GM12878 (cell line): Measurements from ENCODE around the gene NOL11. TPM values are rescaled to one million over a fixed set of nuclear protein-coding genes. Genes with fewer than 3 reads are reported as not detected.
A peak's percentile ranks its signal among the peaks of the same experiment; 100 is the strongest.

Experiments used
- ATAC-seq: fragments of 200-7000 bp; cut with Tn5 transposase; 3 replicates; pipeline ENCODE4 v1.9.1; 2020; ENCODE audit warnings: mild to moderate bottlenecking, moderate library complexity
- BruUV-seq: library from RNA; stranded (reverse); fragments of 400-500 nt; replicated peaks from 2 replicates; lab custom pipeline; 2021; lab: Mats Ljungman, UMichigan
- CTCF ChIA-PET: fragments of 300-600 bp; sonication (Branson Sonifier 250); formaldehyde crosslinking; extraction: SDS; loops from one replicate; lab custom pipeline; 2021; ENCODE audit warnings: inconsistent platforms; lab: Yijun Ruan, JAX
- POLR2A ChIA-PET: fragments of 350-600 bp; formaldehyde crosslinking; extraction: SDS; loops from one replicate; lab custom pipeline; 2021; ENCODE audit warnings: inconsistent platforms; lab: Charles Lee
- RAD21 ChIA-PET: fragments of 300-600 bp; sonication (Branson Sonifier 250); formaldehyde crosslinking; loops from one replicate; lab custom pipeline; 2023; ENCODE audit warnings: antibody characterized with exemption; ENCODE audit not compliant: unreplicated experiment; lab: Charles Lee
- SMC1A ChIA-PET: fragments of 300-600 bp; sonication (Branson Sonifier 250); formaldehyde crosslinking; loops from one replicate; lab custom pipeline; 2023; ENCODE audit not compliant: unreplicated experiment, uncharacterized antibody; lab: Charles Lee
- DNase-seq: peaks from one replicate; pipeline ENCODE4 v3.0.0-alpha.2; 2011; ENCODE audit warnings: low read depth, low spot score
- FAIRE-seq: peaks from 3 replicates; lab custom pipeline; 2011; peaks lifted over from hg19 to GRCh38; lab: Jason Lieb, UNC
- H2AFZ ChIP-seq: 2 replicates; pipeline ENCODE4 v1.6.0; 2011; ENCODE audit warnings: low read depth, low read length, control low read depth; ENCODE audit not compliant: control insufficient read depth
- H3K27ac ChIP-seq: 2 replicates; pipeline ENCODE4 v1.5.1; 2011; ENCODE audit warnings: control low read depth; ENCODE audit not compliant: control insufficient read depth, insufficient read depth
- H3K27me3 ChIP-seq, 2 experiments: replicated peaks in 1 of 2; 2 replicates each; pipeline versions ENCODE4 v1.6.0 to v1.6.1; 2011; ENCODE audit warnings: low read length in 1 of 2; ENCODE audit not compliant: control insufficient read depth in 2 of 2, insufficient read depth in 2 of 2
- H3K36me3 ChIP-seq, 2 experiments: 2 replicates each; pipeline ENCODE4 v1.5.1; 2011; ENCODE audit warnings: low read length in 1 of 2; ENCODE audit not compliant: control insufficient read depth in 2 of 2, insufficient read depth in 2 of 2
- H3K4me1 ChIP-seq: 2 replicates; pipeline ENCODE4 v1.6.1; 2011; ENCODE audit warnings: mild to moderate bottlenecking, low read length, moderate library complexity, mixed read lengths; ENCODE audit not compliant: control insufficient read depth, insufficient read depth
- H3K4me2 ChIP-seq: 2 replicates; pipeline ENCODE4 v1.6.0; 2011; ENCODE audit warnings: control low read depth; ENCODE audit not compliant: control insufficient read depth, insufficient read depth
- H3K4me3 ChIP-seq: fragments of 200-600 bp; sonication (generic); 2 replicates; pipeline ENCODE4 v1.5.1; 2016
- H3K79me2 ChIP-seq: 2 replicates; pipeline ENCODE4 v1.6.0; 2011; ENCODE audit warnings: low read length; ENCODE audit not compliant: control insufficient read depth, insufficient read depth
- H3K9ac ChIP-seq: 2 replicates; pipeline ENCODE4 v1.8.0; 2011; ENCODE audit warnings: low read length, control low read depth, mixed read lengths; ENCODE audit not compliant: control insufficient read depth, insufficient read depth
- H3K9me3 ChIP-seq: replicated peaks from 3 replicates; pipeline ENCODE4 v1.5.1; 2011; ENCODE audit warnings: mild to moderate bottlenecking, low read length; ENCODE audit not compliant: control insufficient read depth, insufficient read depth
- H4K20me1 ChIP-seq: 2 replicates; pipeline ENCODE4 v1.6.0; 2011; ENCODE audit not compliant: control insufficient read depth, insufficient read depth
- BHLHE40 ChIP-seq, 2 experiments: fragments of 450-650 bp in 1 of 2; IDR thresholded peaks; 2 replicates each; pipeline ENCODE4 v1.6.1; 2011 to 2017; ENCODE audit warnings: low read depth in 2 of 2, borderline replicate concordance in 1 of 2, improper control_type of control experiment in 1 of 2, low read length in 1 of 2, mild to moderate bottlenecking in 1 of 2
- CTCF ChIP-seq, 3 experiments: IDR thresholded peaks in 2 of 3; conservative IDR thresholded peaks in 1 of 3; 2 replicates each; pipeline ENCODE4 v1.5.1; 2011; ENCODE audit warnings: low read depth in 3 of 3, low read length in 3 of 3, mild to moderate bottlenecking in 3 of 3, control low read depth in 2 of 3, moderate library complexity in 2 of 3, inconsistent platforms in 1 of 3, mixed read lengths in 1 of 3; ENCODE audit not compliant: control insufficient read depth in 2 of 3, insufficient read depth in 1 of 3; ENCODE audit errors: extremely low read depth in 1 of 3
- WGBS: methylation state at CpG from one replicate; pipeline ENCODE4 v1.1.6; 2016; ENCODE audit warnings: low lambda C conversion rate; ENCODE audit not compliant: insufficient replicate concordance, insufficient coverage; ENCODE audit errors: missing lambda C conversion rate; 5-methylcytosine and 5-hydroxymethylcytosine counted together
- in situ Hi-C: fragments of 300-500 bp; cut with MboI; formaldehyde crosslinking; loops from 9 replicates; pipeline ENCODE4 v1.14.3; 2018; ENCODE audit warnings: mixed read lengths
- intact Hi-C: fragments of 100-400 bp; cut with micrococcal nuclease; formaldehyde crosslinking; loops from one replicate; pipeline ENCODE4 v1.14.2; 2022; ENCODE audit not compliant: unreplicated experiment
- polyA plus RNA-seq, 11 experiments: library from polyadenylated mRNA; depleted of rRNA in 4 of 11; unstranded in 6 of 11; stranded (reverse) in 5 of 11; fragments of >200 nt; fragmentation: Nextera tagmentation in 4 of 11; fragmentation: Illumina TruSeq in 1 of 11; extraction: Ambion mirVana in 4 of 11; extraction: Trizol in 1 of 11; gene quantifications; 1 replicate in 1 of 11; 2 replicates in 10 of 11; pipeline versions ENCODE4 v1.2.1 to v1.2.3, GENCODE V29; 2011 to 2016; ENCODE audit warnings: inconsistent platforms in 2 of 11, missing spikeins in 2 of 11, low read depth in 1 of 11
- total RNA-seq, 4 experiments: library from RNA; depleted of rRNA in 3 of 4; stranded (reverse); fragments of >200 nt in 3 of 4; fragmentation: Illumina TruSeq in 1 of 4; extraction: Trizol in 1 of 4; gene quantifications; 2 replicates each; pipeline versions ENCODE4 v1.2.1 to v1.2.3, GENCODE V29; 2013 to 2021

Gene NOL11
- total and polyA plus RNA-seq, 10 of the 15 experiments (the other 5 are each of a cell fraction or from before 2014, with no cell fraction given) = 54.8 to 130 (median 94.6) TPM

- in situ Hi-C loops = no loop called here
Measured at GRCh38 chr17:67679225-67679624, 38.5 kb upstream of the NOL11 start.

More at GRCh38 chr17:67679225-67679624, 38.5 kb upstream of the NOL11 start:
- peak overlapping the region; percentile 68; the same call in 1 of the 2 replicates for H2AFZ ChIP-seq
- no peaks in the 10 kb centered on the region for H3K9me3 ChIP-seq
- BruUV-seq = TSS peak; percentile 73
- CTCF ChIA-PET = interaction anchor here (1.0 to 2.3 kb wide), 7 partner anchors 9 to 300 kb away, joined by 3 to 12 read pairs (median 5); no protein-coding TSS in a partner anchor
- H3K4me3 ChIP-seq = 0 out of 2 replicates have a peak overlapping the region, but pooled peaks have one; percentile 14
- WGBS = 50% methylated on average over 2 of the region's 2 CpGs
- TF ChIP-seq CTCF (IDR thresholded peaks at IDR 0.05 in 2 of 3, conservative IDR thresholded peaks at IDR 0.05 in 1 of 3; ENCODE audit: control insufficient read depth in 2 of 3, extremely low read depth in 1 of 3, insufficient read depth in 1 of 3, low read depth in 3 of 3, low read length in 3 of 3) = peak in 2 of 3 experiments; percentile 13 to 21; a peak in 2 of 6 replicates
- TF ChIP-seq BHLHE40 (IDR thresholded peaks at IDR 0.05; ENCODE audit: borderline replicate concordance in 1 of 2, low read depth in 2 of 2, low read length in 1 of 2) = no peak
- no peak for DNase-seq
- H3K4me1 ChIP-seq = peaks cover 31% of the 10 kb centered on the region
- RAD21 ChIA-PET = interaction anchor here (0.9 to 4.4 kb wide), 4 partner anchors 8 to 105 kb away, joined by 3 to 20 read pairs (median 4); no protein-coding TSS in a partner anchor
- H3K9ac ChIP-seq = peak overlapping the region; percentile 62
- no peak for FAIRE-seq
- peak; percentile 85 for ATAC-seq
- H3K4me2 ChIP-seq = peak overlapping the region; percentile 64
- no peaks in the 10 kb centered on the region for H3K79me2 ChIP-seq
- intact Hi-C loops = loop anchor here (1.0 to 2.0 kb wide), 2 partner anchors 22 to 28 kb away; no protein-coding TSS in a partner anchor
- POLR2A ChIA-PET = interaction anchor here (0.7 to 2.5 kb wide), 3 partner anchors 21 to 32 kb away, joined by 3 to 17 read pairs (median 4); no protein-coding TSS in a partner anchor
- H3K36me3 ChIP-seq = peaks cover 0 to 3% of the 10 kb centered on the region in 2 experiments; a peak in 3 of 4 replicates
- peak overlapping the region; percentile 88 for H3K27ac ChIP-seq
- no peaks in the 10 kb centered on the region for H4K20me1 ChIP-seq
- no peaks in the 10 kb centered on the region for H3K27me3 ChIP-seq
- SMC1A ChIA-PET = interaction anchor here (1.1 to 5.4 kb wide), 6 partner anchors 9 to 175 kb away, joined by 3 to 49 read pairs (median 8); no protein-coding TSS in a partner anchor
